ENCODE data around the gene ZCRB1.

- TF ChIP-seq POLR2AphosphoS5 (IDR thresholded peaks at IDR 0.05; ENCODE audit: low read depth, low read length) (no peak), TAF1 (IDR thresholded peaks at IDR 0.05; ENCODE audit: borderline replicate concordance, insufficient read depth, low read length) (no peak)
Measured at GRCh38 chr12:42315108-42315507, 10.8 kb downstream of the ZCRB1 start.

Measured in PFSK-1 (cell line).